Neural progenitor cell (in vitro differentiated cells): ENCODE measurements around the gene UBAP1. TPM values are rescaled to one million over a fixed set of nuclear protein-coding genes. Genes with fewer than 3 reads are reported as not detected.

ENCODE experiments used
- DNase-seq: peaks from one replicate; pipeline ENCODE4 v3.0.0-alpha.2; 2016; ENCODE audit warnings: low spot score
- H2AFZ ChIP-seq: fragments of 200-600 bp; sonication (generic); replicated peaks from 2 replicates; pipeline ENCODE4 v1.6.1; 2016; ENCODE audit warnings: antibody characterized with exemption
- H3F3A ChIP-seq: fragments of 200-600 bp; sonication (generic); 2 replicates; pipeline ENCODE4 v1.6.1; 2016; ENCODE audit warnings: antibody characterized with exemption, low read depth
- H3K27ac ChIP-seq: fragments of 200-600 bp; sonication (generic); 2 replicates; pipeline ENCODE4 v1.5.1; 2016; ENCODE audit warnings: mild to moderate bottlenecking
- H3K27me3 ChIP-seq: fragments of 200-600 bp; sonication (generic); 2 replicates; pipeline ENCODE4 v1.6.1; 2016; ENCODE audit warnings: mild to moderate bottlenecking, moderate library complexity
- H3K36me3 ChIP-seq: fragments of 200-600 bp; sonication (generic); 2 replicates; pipeline ENCODE4 v1.5.1; 2016
- H3K4me1 ChIP-seq: fragments of 200-600 bp; sonication (generic); 2 replicates; pipeline ENCODE4 v1.6.1; 2016; ENCODE audit warnings: mixed run types
- H3K4me2 ChIP-seq: fragments of 200-600 bp; sonication (generic); 2 replicates; pipeline ENCODE4 v1.6.1; 2016
- H3K4me3 ChIP-seq: fragments of 200-600 bp; sonication (generic); 2 replicates; pipeline ENCODE4 v1.5.1; 2016
- H3K79me2 ChIP-seq: fragments of 200-600 bp; sonication (generic); 2 replicates; pipeline ENCODE4 v1.6.1; 2016; ENCODE audit warnings: low read depth
- H3K9ac ChIP-seq: fragments of 200-600 bp; sonication (generic); 2 replicates; pipeline ENCODE4 v1.6.1; 2016
- H3K9me3 ChIP-seq: fragments of 200-600 bp; sonication (generic); 2 replicates; pipeline ENCODE4 v1.5.1; 2016; ENCODE audit warnings: low read depth
- H4K20me1 ChIP-seq: fragments of 200-600 bp; sonication (generic); 2 replicates; pipeline ENCODE4 v1.6.1; 2016; ENCODE audit warnings: low read depth
- H3K27ac Mint-ChIP-seq: 3 replicates; pipeline ENCODE4 v1.8.0; 2021; ENCODE audit warnings: mixed read lengths
- H3K27me3 Mint-ChIP-seq: 2 replicates; pipeline ENCODE4 v1.8.0; 2022; ENCODE audit warnings: low read depth, mild to moderate bottlenecking, inconsistent platforms, moderate library complexity, mixed read lengths; ENCODE audit not compliant: insufficient read depth
- H3K36me3 Mint-ChIP-seq: 3 replicates; pipeline ENCODE4 v1.8.0; 2021; ENCODE audit warnings: mixed read lengths
- H3K4me1 Mint-ChIP-seq: 3 replicates; pipeline ENCODE4 v1.8.0; 2021; ENCODE audit warnings: mixed read lengths
- H3K4me3 Mint-ChIP-seq: 3 replicates; pipeline ENCODE4 v1.8.0; 2021; ENCODE audit warnings: mild to moderate bottlenecking, moderate library complexity, mixed read lengths
- H3K9me3 Mint-ChIP-seq: 3 replicates; pipeline ENCODE4 v1.8.0; 2020; ENCODE audit warnings: mixed read lengths
- EZH2 ChIP-seq: fragments of 200-600 bp; sonication (generic); IDR thresholded peaks from 2 replicates; pipeline ENCODE4 v1.6.1; 2017; ENCODE audit warnings: antibody characterized with exemption, mild to moderate bottlenecking, moderate library complexity
- EZH2phosphoT487 ChIP-seq: fragments of 200-600 bp; sonication (generic); IDR thresholded peaks from 2 replicates; pipeline ENCODE4 v1.6.1; 2017; ENCODE audit warnings: antibody characterized with exemption
- total RNA-seq: library from RNA; depleted of rRNA; stranded (reverse); fragments of >200 nt; gene quantifications from 2 replicates; pipeline ENCODE4 v1.2.3, GENCODE V29; 2015; ENCODE audit warnings: low replicate concordance
- TF ChIP-seq, protein P1 (sequence below): fragments of 200-600 bp; sonication (generic); IDR thresholded peaks from 2 replicates; pipeline ENCODE4 v1.5.1; 2017; ENCODE audit warnings: antibody characterized with exemption, mild to moderate bottlenecking

UBAP1 gene
- total RNA-seq, 1 donor from 2014 or later, result 21.7 TPM

DNA sequence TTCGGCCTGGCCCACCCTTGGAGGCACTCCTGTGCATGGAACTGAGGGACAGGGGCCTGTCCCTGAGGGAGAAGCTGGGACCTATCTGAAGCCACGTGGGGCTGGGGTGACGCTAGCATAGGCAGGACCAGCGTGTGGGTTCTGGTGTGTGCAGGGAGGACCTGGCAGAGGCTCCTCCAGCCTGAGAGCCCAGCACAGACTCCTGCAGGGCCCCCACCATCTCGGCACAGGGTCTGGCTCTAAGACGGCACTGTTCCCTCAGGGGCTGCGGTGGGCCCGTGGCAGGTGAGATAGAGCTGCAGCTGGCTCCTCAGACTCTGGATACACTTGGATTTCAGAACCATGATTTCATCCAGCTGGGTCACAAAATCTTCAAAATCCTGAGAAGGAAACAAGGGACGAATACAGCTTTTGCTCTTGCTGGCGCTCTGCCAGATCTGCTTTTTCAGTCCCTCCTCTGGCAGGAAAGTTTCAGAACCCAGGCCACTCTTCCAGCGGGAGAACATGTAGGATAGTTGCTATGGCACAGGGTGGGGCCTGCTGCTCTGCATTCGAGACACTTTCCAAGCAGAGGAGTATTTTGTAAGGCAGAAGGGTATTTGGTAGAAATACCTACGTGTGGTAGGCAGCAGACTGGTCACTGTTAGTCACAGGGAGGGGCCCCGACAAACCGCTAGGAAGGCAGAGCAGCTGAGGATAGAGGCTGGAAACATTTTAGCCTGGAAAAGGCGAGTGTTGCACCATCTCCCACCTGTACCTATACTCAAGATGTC lies 75.5 kb downstream of the UBAP1 start:
- no peak overlapping the region for H3K4me3 ChIP-seq

GRCh38 chr9:34254966-34255825 lies 76.4 kb downstream of the UBAP1 start:
- Mint-ChIP-seq H3K4me1 (peaks cover 4% of the 10 kb centered on the region), H3K4me3 (no peak overlapping the region), H3K27me3 (peaks cover 7% of the 10 kb centered on the region), H3K36me3 (peaks cover 19% of the 10 kb centered on the region), H3K9me3 (no peaks in the 10 kb centered on the region), H3K27ac (no peak overlapping the region)
- peaks cover 9% of the 10 kb centered on the region for H3F3A ChIP-seq
- no peak for DNase-seq
- H3K4me3 ChIP-seq, result no peak overlapping the region
- no peaks in the 10 kb centered on the region for H3K27me3 ChIP-seq
- H3K4me2 ChIP-seq, result no peak overlapping the region
- H3K36me3 ChIP-seq, result no peaks in the 10 kb centered on the region
- H3K27ac ChIP-seq, result no peak overlapping the region
- peaks cover 5% of the 10 kb centered on the region for H4K20me1 ChIP-seq
- TF ChIP-seq EZH2 (no peak), EZH2phosphoT487 (no peak)
- TF ChIP-seq, protein P1, sequence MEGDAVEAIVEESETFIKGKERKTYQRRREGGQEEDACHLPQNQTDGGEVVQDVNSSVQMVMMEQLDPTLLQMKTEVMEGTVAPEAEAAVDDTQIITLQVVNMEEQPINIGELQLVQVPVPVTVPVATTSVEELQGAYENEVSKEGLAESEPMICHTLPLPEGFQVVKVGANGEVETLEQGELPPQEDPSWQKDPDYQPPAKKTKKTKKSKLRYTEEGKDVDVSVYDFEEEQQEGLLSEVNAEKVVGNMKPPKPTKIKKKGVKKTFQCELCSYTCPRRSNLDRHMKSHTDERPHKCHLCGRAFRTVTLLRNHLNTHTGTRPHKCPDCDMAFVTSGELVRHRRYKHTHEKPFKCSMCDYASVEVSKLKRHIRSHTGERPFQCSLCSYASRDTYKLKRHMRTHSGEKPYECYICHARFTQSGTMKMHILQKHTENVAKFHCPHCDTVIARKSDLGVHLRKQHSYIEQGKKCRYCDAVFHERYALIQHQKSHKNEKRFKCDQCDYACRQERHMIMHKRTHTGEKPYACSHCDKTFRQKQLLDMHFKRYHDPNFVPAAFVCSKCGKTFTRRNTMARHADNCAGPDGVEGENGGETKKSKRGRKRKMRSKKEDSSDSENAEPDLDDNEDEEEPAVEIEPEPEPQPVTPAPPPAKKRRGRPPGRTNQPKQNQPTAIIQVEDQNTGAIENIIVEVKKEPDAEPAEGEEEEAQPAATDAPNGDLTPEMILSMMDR, result no peak
- no peak overlapping the region for H2AFZ ChIP-seq
- H3K4me1 ChIP-seq, result no peaks in the 10 kb centered on the region
- no peaks in the 10 kb centered on the region for H3K79me2 ChIP-seq
- no peak overlapping the region for H3K9ac ChIP-seq
- no peaks in the 10 kb centered on the region for H3K9me3 ChIP-seq

More for the DNA sequence above, 75.5 kb downstream of the UBAP1 start:
- Histone ChIP-seq H3F3A (peaks cover 9% of the 10 kb centered on the region), H3K36me3 (no peaks in the 10 kb centered on the region), H3K79me2 (no peaks in the 10 kb centered on the region), H4K20me1 (peaks cover 5% of the 10 kb centered on the region), H3K27ac (no peak overlapping the region), H3K9ac (no peak overlapping the region), H3K4me1 (no peaks in the 10 kb centered on the region), H3K27me3 (no peaks in the 10 kb centered on the region), H3K4me2 (no peak overlapping the region), H2AFZ (no peak overlapping the region), H3K9me3 (no peaks in the 10 kb centered on the region)
- TF ChIP-seq, protein P1, result no peak
- TF ChIP-seq EZH2 (no peak), EZH2phosphoT487 (no peak)
- H3K27me3 Mint-ChIP-seq, result peaks cover 7% of the 10 kb centered on the region
- H3K9me3 Mint-ChIP-seq, result no peaks in the 10 kb centered on the region
- no peak overlapping the region for H3K4me3 Mint-ChIP-seq
- H3K27ac Mint-ChIP-seq, result peak overlapping the region; percentile 84
- DNase-seq, result no peak
- H3K36me3 Mint-ChIP-seq, result peaks cover 20% of the 10 kb centered on the region
- peaks cover 4% of the 10 kb centered on the region for H3K4me1 Mint-ChIP-seq

GRCh38 chr9:34256104-34256503 lies 77.3 kb downstream of the UBAP1 start:
- Mint-ChIP-seq H3K36me3 (peaks cover 19% of the 10 kb centered on the region), H3K27me3 (peaks cover 8% of the 10 kb centered on the region), H3K4me1 (peaks cover 4% of the 10 kb centered on the region), H3K27ac (peak overlapping the region; percentile 69), H3K4me3 (no peak overlapping the region), H3K9me3 (no peaks in the 10 kb centered on the region)
- no peaks in the 10 kb centered on the region for H3K79me2 ChIP-seq
- H3K4me1 ChIP-seq, result no peaks in the 10 kb centered on the region
- H3K9ac ChIP-seq, result no peak overlapping the region
- H3F3A ChIP-seq, result peaks cover 9% of the 10 kb centered on the region
- no peak overlapping the region for H3K4me3 ChIP-seq
- no peak overlapping the region for H3K27ac ChIP-seq
- no peak overlapping the region for H3K4me2 ChIP-seq
- TF ChIP-seq EZH2phosphoT487 (no peak), EZH2 (no peak)
- TF ChIP-seq, protein P1, result peak; percentile 33
- H3K27me3 ChIP-seq, result no peaks in the 10 kb centered on the region
- H3K9me3 ChIP-seq, result no peaks in the 10 kb centered on the region
- DNase-seq, result peak; percentile 37
- H3K36me3 ChIP-seq, result no peaks in the 10 kb centered on the region
- no peak overlapping the region for H2AFZ ChIP-seq
- peaks cover 5% of the 10 kb centered on the region for H4K20me1 ChIP-seq
